ENCODE results near the gene GPC6.

GPC6 gene

GRCh38 chr13:93771782-93772181, 545.2 kb downstream of the GPC6 start:
- TF ChIP-seq, protein P1, sequence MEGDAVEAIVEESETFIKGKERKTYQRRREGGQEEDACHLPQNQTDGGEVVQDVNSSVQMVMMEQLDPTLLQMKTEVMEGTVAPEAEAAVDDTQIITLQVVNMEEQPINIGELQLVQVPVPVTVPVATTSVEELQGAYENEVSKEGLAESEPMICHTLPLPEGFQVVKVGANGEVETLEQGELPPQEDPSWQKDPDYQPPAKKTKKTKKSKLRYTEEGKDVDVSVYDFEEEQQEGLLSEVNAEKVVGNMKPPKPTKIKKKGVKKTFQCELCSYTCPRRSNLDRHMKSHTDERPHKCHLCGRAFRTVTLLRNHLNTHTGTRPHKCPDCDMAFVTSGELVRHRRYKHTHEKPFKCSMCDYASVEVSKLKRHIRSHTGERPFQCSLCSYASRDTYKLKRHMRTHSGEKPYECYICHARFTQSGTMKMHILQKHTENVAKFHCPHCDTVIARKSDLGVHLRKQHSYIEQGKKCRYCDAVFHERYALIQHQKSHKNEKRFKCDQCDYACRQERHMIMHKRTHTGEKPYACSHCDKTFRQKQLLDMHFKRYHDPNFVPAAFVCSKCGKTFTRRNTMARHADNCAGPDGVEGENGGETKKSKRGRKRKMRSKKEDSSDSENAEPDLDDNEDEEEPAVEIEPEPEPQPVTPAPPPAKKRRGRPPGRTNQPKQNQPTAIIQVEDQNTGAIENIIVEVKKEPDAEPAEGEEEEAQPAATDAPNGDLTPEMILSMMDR (IDR thresholded peaks at IDR 0.05; ENCODE audit: low read depth, low read length, missing control alignments), result no peak
- no peak for DNase-seq (ENCODE audit: low read depth)

DNA sequence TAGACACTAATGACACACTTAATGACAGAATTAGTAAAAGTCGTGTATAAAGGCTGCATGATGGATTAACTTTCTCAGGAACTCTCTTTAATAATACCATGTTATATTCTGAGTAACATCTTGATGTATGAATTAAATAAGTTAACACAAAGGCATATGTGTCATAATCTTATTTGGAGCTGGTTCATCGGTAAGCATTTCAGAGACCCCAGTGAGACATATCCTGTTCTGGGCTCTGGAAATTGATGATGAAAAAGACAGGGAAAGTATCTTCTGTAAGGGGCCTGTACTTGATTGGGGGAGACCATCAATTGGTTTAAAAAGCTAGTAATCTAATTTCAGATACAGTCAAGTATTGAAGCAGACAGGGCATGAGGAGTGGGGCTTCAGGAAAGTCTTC, 547.9 kb downstream of the GPC6 start:
- no peak overlapping the region for H3K4me3 ChIP-seq (ENCODE audit: low read depth, low read length)
- no peak for DNase-seq (ENCODE audit: low read depth)
- TF ChIP-seq, protein P1 (IDR thresholded peaks at IDR 0.05; ENCODE audit: low read depth, low read length, missing control alignments), result no peak

More at GRCh38 chr13:93771782-93772181, 545.2 kb downstream of the GPC6 start:
- H3K4me3 ChIP-seq (ENCODE audit: low read depth, low read length), result no peak overlapping the region

DNA sequence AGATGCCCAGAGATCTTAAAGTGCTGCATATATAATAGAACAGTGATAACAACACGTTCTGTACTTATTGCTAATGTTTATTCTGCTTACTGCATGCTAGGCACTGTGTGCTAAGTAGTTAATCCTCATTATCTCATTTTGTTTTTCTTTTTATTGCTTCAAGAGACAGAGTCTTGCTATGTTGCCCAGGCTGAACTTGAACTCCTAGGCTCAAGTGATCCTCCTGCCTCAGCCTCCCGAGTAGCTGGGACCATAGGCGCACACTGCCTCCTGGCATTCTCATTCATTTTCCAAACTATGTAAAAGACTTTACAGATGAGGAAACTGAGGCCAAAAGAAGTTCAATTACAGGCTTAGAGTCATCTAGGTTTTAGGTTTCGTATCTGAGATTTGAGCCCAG, 548.4 kb downstream of the GPC6 start:
- DNase-seq (ENCODE audit: low read depth), result no peak
- no peak overlapping the region for H3K4me3 ChIP-seq (ENCODE audit: low read depth, low read length)
- TF ChIP-seq, protein P1 (IDR thresholded peaks at IDR 0.05; ENCODE audit: low read depth, low read length, missing control alignments), result no peak

- H3K4me3 ChIP-seq (ENCODE audit: low read depth, low read length), result no peak overlapping the region
- DNase-seq (ENCODE audit: low read depth), result no peak
- TF ChIP-seq, protein P1 (IDR thresholded peaks at IDR 0.05; ENCODE audit: low read depth, low read length, missing control alignments), result no peak
Observed at GRCh38 chr13:93775507-93776108, 549.0 kb downstream of the GPC6 start.

DNA sequence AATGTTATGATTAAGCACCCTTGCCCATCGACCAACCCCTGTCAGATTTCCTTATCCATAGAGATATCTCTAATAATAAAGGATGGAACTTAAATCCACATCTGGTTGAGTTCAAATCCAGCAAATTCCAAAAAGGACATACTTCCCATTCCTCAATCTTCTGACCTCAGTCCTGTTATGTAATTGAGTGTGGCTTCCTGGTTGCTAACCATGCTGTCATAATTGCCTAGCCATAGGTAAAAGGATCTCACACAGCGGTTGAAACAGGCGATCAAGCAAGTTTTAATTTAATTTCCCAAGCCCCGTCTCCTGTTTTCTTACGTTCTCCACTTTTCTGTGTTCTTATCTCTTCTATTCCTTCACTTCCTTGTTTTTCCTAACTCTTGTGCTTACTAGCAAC, 550.3 kb downstream of the GPC6 start:
- no peak for DNase-seq (ENCODE audit: low read depth)
- no peak overlapping the region for H3K4me3 ChIP-seq (ENCODE audit: low read depth, low read length)
- TF ChIP-seq, protein P1 (IDR thresholded peaks at IDR 0.05; ENCODE audit: low read depth, low read length, missing control alignments), result no peak

DNA sequence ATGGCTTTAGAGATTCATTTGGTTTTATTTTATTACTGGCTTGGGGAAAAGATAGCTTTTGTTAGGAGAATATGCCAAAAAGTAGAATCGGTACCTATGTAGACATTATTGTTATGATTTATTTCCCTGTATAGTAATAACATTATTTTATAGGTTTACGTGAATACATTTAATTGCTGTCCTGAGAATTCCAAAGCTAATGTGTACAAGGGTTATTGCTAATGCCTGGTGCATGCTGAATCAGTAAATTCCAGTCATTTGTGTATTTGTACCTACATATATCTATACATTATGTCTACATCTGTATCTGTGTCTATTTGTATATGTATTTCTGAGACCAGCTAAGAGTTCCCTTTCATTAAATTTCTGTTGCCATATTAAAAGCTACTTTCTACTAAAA, 550.9 kb downstream of the GPC6 start:
- DNase-seq (ENCODE audit: low read depth), result no peak
- no peak overlapping the region for H3K4me3 ChIP-seq (ENCODE audit: low read depth, low read length)
- TF ChIP-seq, protein P1 (IDR thresholded peaks at IDR 0.05; ENCODE audit: low read depth, low read length, missing control alignments), result no peak

GRCh38 chr13:93778548-93778947, 551.9 kb downstream of the GPC6 start:
- DNase-seq (ENCODE audit: low read depth), result no peak
- no peak overlapping the region for H3K4me3 ChIP-seq (ENCODE audit: low read depth, low read length)
- TF ChIP-seq, protein P1 (IDR thresholded peaks at IDR 0.05; ENCODE audit: low read depth, low read length, missing control alignments), result no peak

Measured in GM12864 (cell line).